Stomach (tissue), 9 donors: ENCODE measurements around the gene NCKAP5L. TPM values are rescaled to one million over a fixed set of nuclear protein-coding genes. Genes with fewer than 3 reads are reported as not detected.

Experiments used
- DNase-seq, 2 donors: peaks; one replicate each; pipeline versions ENCODE4 v3.0.0 to v3.0.0-alpha.2; 2013 to 2019
- H3K27ac ChIP-seq, 5 donors: fragments of 200-600 bp in 4 of 5; sonication (generic) in 4 of 5; one replicate each; pipeline ENCODE4 v1.5.1; 2013 to 2019; ENCODE audit warnings: mild to moderate bottlenecking in 1 of 5, moderate library complexity in 1 of 5
- H3K27me3 ChIP-seq, 3 donors: fragments of 200-600 bp; sonication (generic); one replicate each; pipeline ENCODE4 v1.5.1; 2017 to 2019; ENCODE audit warnings: mixed run types in 1 of 3
- H3K36me3 ChIP-seq, 4 donors: fragments of 200-600 bp; sonication (generic); 1 replicate in 3 of 4; 2 replicates in 1 of 4; pipeline ENCODE4 v1.5.1; 2016 to 2019
- H3K4me1 ChIP-seq, 4 donors: fragments of 200-600 bp; sonication (generic); one replicate each; pipeline ENCODE4 v1.5.1; 2016 to 2019
- H3K4me3 ChIP-seq, 4 donors: fragments of 200-600 bp; sonication (generic) in 3 of 4; one replicate each; pipeline ENCODE4 v1.5.1; 2016 to 2019; ENCODE audit warnings: mild to moderate bottlenecking in 1 of 4
- H3K9me3 ChIP-seq, 4 donors: fragments of 200-600 bp; sonication (generic); one replicate each; pipeline ENCODE4 v1.5.1; 2016 to 2019
- CTCF ChIP-seq, 7 experiments: fragments of 450-650 bp in 4 of 7; fragments of 200-600 bp in 3 of 7; sonication (generic) in 3 of 7; IDR thresholded peaks; one replicate each; pipeline ENCODE4 v1.5.1; 2016 to 2019; ENCODE audit warnings: antibody characterized with exemption in 7 of 7, control low read depth in 2 of 7, mild to moderate bottlenecking in 1 of 7
- EP300 ChIP-seq: sonication (generic); formaldehyde crosslinking; IDR thresholded peaks from one replicate; pipeline ENCODE4 v1.6.1; 2017; ENCODE audit warnings: antibody characterized with exemption
- POLR2A ChIP-seq, 4 donors: fragments of 450-650 bp; IDR thresholded peaks; one replicate each; pipeline ENCODE4 v1.6.1; 2016; ENCODE audit warnings: antibody characterized with exemption in 4 of 4, control low read depth in 2 of 4, mild to moderate bottlenecking in 1 of 4, moderate library complexity in 1 of 4
- POLR2AphosphoS5 ChIP-seq, 3 donors: sonication (generic); formaldehyde crosslinking; IDR thresholded peaks; one replicate each; pipeline ENCODE4 v1.6.1; 2016; ENCODE audit warnings: antibody characterized with exemption in 3 of 3
- WGBS, 5 donors: extraction: QIAGEN DNeasy Blood & Tissue Kit in 3 of 5; methylation state at CpG; one replicate each; pipeline versions ENCODE4 v1.1.5 to v1.1.7; 2013 to 2018; 5-methylcytosine and 5-hydroxymethylcytosine counted together
- intact Hi-C: fragments of 100-400 bp; cut with DNase I; formaldehyde crosslinking; loops from one replicate; pipeline ENCODE4 v1.15.1; 2023; ENCODE audit warnings: low total_unique reads
- polyA plus RNA-seq, 3 donors: library from polyadenylated mRNA; stranded (reverse); fragments of 200-250 nt; gene quantifications; one replicate each; pipeline ENCODE4 v1.2.3, GENCODE V29; 2013
- total RNA-seq, 5 donors: library from RNA; depleted of rRNA; stranded (reverse); fragments of >200 nt; gene quantifications; one replicate each; pipeline versions ENCODE4 v1.1.0 to v1.2.3, GENCODE V29; 2014 to 2016
- donor health status: healthy with polysubstance abuse.
- donor health status: Bipolar disorder and iron deficiency.
- donor health status: healthy.

The NCKAP5L gene
- total and polyA plus RNA-seq, 8 donors, result 3.5 to 16.5 (median 7.0) TPM

GRCh38 chr12:49866859-49867569 lies 38.8 kb upstream of the NCKAP5L start:
- H3K9me3 ChIP-seq, result no peaks in the 10 kb centered on the region
- no peak for TF ChIP-seq POLR2A (IDR thresholded peaks at IDR 0.05)
- TF ChIP-seq CTCF (IDR thresholded peaks at IDR 0.05), result peak in 6 of 7 experiments; percentile 50 to 99 (median 98)
- TF ChIP-seq POLR2AphosphoS5 (IDR thresholded peaks at IDR 0.05), result peak in 1 of 3 donors; percentile 34
- TF ChIP-seq EP300, result no peak
- H3K36me3 ChIP-seq, result no peaks in the 10 kb centered on the region
- peaks cover 0 to 8% (median 0%) of the 10 kb centered on the region in 3 donors for H3K27me3 ChIP-seq
- H3K27ac ChIP-seq, result peak overlapping the region in 2 of 5 donors; percentile 57 to 63
- intact Hi-C loops, result no loop called here
- WGBS, 5 donors, result 20 to 34% (median 29%) methylated on average over 15 to 19 of the region's 19 CpGs
- peaks cover 28 to 35% (median 29%) of the 10 kb centered on the region in 4 donors for H3K4me1 ChIP-seq
- no peak overlapping the region for H3K4me3 ChIP-seq
- peak; percentile 85 to 90 for DNase-seq

DNA sequence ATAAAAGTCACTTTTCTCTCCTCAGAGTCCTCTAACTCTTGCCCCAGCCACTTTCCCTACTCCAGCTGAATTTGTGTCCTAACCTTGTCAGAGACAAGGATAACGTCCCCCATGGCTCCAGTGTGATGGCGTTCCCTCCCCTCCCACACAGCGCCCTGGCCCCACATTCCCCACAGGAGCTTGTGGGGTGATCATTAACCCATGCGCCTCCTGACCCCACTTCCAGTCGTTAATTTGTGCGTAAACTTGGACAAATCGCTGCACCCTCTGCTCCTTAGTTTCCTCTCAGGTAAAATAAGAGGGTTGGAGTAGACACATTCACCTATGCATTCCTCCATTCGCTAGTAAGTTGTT lies 37.5 kb upstream of the NCKAP5L start:
- intact Hi-C loops, result no loop called here
- WGBS, 5 donors, result 81 to 89% (median 85%) methylated on average over 8 of the region's 8 CpGs

DNA sequence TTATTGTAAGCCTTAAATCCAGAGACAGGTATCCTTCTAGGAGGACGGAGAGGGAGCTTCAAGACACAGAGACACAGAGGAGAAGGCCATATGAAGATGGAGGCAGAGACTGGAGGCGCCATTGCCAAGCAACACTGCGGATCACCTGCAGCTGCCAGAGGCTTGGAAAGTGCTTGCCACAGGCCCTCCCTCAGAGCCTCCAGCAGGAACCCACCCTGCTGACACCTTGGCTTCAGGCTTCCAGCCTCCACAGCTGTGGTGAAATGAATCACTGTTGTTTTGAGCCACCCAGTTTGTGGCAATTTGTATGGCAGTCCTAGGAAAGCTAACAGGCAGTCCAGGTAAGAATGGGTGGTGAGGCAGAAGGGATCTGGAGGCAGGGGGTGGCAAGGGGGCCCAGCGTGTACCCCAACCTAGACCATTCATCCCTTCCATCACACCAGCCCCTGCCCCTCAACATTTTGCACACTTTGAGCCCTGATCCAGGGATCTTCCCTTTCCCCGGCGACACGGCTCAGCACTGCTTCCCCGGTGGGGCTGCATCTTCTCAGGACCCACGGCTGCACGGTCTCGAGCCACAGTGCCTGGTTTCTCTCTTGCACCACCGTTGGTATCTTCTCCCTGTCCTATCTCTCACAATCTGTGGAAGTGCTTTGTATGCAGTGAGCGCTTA lies 37.0 kb upstream of the NCKAP5L start:
- DNase-seq, result no peak
- Histone ChIP-seq H3K4me1 (peaks cover 28 to 35% (median 29%) of the 10 kb centered on the region in 4 donors), H3K4me3 (no peak overlapping the region), H3K27ac (no peak overlapping the region), H3K27me3 (peaks cover 0 to 8% (median 0%) of the 10 kb centered on the region in 3 donors), H3K9me3 (no peaks in the 10 kb centered on the region), H3K36me3 (no peaks in the 10 kb centered on the region)
- TF ChIP-seq CTCF (IDR thresholded peaks at IDR 0.05) (no peak), EP300 (no peak), POLR2A (IDR thresholded peaks at IDR 0.05) (no peak)
- intact Hi-C loops, result no loop called here
- 85 to 92% (median 90%) methylated on average over 13 of the region's 13 CpGs for WGBS, 5 donors

More for the DNA sequence above, 37.5 kb upstream of the NCKAP5L start:
- TF ChIP-seq POLR2A (IDR thresholded peaks at IDR 0.05) (no peak), EP300 (no peak), CTCF (IDR thresholded peaks at IDR 0.05) (no peak), POLR2AphosphoS5 (IDR thresholded peaks at IDR 0.05) (no peak)
- Histone ChIP-seq H3K4me3 (no peak overlapping the region), H3K9me3 (no peaks in the 10 kb centered on the region), H3K27ac (no peak overlapping the region), H3K4me1 (peaks cover 28 to 35% (median 29%) of the 10 kb centered on the region in 4 donors), H3K27me3 (peaks cover 0 to 8% (median 0%) of the 10 kb centered on the region in 3 donors), H3K36me3 (no peaks in the 10 kb centered on the region)
- no peak for DNase-seq

- DNase-seq, result no peak
- no peak for TF ChIP-seq EP300
- TF ChIP-seq CTCF (IDR thresholded peaks at IDR 0.05), result no peak
- no peak for TF ChIP-seq POLR2A (IDR thresholded peaks at IDR 0.05)
- no peak for TF ChIP-seq POLR2AphosphoS5 (IDR thresholded peaks at IDR 0.05)
- 43 to 75% (median 58%) methylated on average over 2 of the region's 2 CpGs for WGBS, 5 donors
- intact Hi-C loops, result no loop called here
- H3K36me3 ChIP-seq, result no peaks in the 10 kb centered on the region
- peaks cover 26 to 30% (median 27%) of the 10 kb centered on the region in 4 donors for H3K4me1 ChIP-seq
- peaks cover 0 to 8% (median 0%) of the 10 kb centered on the region in 3 donors for H3K27me3 ChIP-seq
- H3K4me3 ChIP-seq, result no peak overlapping the region
- H3K27ac ChIP-seq, result no peak overlapping the region
- no peaks in the 10 kb centered on the region for H3K9me3 ChIP-seq
Observed at GRCh38 chr12:49864798-49865090, 36.5 kb upstream of the NCKAP5L start.
